Activated naive CD8-positive, alpha-beta T cell treated with anti-CD3 and anti-CD28 coated beads, Interleukin-2, amount 50 U/mL, for 16 hours (primary cell): ENCODE results near the gene CYTH2.
"Not testable (repeated sequence)": the region's sequence is repeated elsewhere in the genome, so short reads cannot be mapped to it uniquely, and the experiment has no call there.

Experiments
- DNase-seq: peaks from one replicate; pipeline ENCODE4 v3.0.0-alpha.2; 2020; ENCODE audit warnings: low read depth, low spot score

CYTH2 gene

DNA sequence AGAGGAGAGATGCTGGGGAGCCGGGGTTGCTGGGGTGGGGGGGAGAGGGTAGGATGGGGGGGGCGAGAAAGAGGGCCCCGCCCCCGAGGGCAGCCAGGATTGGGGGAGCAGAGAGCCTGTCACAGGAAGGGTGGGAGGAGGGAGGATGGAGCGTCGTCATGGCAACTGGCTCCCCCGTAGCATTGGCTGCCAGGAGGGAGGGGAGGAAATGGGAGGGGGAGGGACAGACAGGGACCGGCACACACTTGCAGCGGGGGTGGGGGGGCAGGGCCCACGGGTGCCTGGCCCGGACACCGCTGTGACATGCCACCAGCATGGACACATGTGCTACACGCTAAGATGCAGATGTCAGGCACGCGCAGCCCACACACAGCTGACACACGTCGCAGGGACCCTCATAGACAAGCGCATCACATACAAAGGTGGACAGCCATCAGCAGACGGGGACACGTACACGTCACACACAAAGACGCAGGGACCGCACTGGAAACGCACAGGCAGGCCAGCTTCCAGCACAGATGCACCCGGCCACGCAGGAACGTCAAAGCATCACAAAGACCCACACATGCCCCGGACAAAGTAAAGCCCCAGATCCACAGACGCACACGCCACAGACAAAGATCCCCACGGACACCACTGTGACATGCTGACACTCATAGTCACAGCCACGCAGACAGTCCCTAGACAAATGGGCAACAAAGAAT lies 42.8 kb downstream of the CYTH2 start, which contains the start of gene LMTK3:
LMTK3 (minus strand) TSS at position 36 of the 704 bp plus-strand sequence. CDS start 259 bp downstream, outside the sequence.
- peak; percentile 61 for DNase-seq

DNA sequence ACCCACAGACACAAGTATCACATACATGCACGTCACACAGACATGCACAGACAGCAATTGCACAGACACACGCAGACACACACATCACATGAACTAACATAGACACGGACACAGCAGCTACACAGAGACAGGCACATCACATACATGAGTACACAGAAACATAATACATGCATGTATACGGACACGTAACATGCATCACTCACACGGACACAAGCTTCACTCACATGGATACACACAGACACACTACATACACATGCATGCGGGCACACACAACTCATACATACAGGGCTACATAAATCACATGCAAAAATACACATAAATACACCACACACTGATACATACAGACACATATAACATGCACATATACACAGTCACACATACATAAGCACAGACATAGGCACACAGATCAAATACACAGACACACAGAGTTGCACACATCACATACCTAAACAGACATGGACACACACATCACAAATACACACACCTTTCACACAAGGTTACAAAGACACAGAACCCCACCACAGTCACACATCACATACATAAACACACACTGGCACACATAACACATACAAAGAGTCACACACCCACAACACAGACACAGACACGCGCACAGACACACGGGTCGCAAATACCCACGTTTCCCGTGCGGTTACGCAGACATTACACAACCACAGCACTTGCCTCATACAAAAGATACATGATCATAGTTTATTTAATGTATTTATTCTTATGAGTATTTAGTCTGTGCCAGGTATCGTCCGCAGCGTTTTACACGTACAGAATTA lies 43.5 kb downstream of the CYTH2 start:
- DNase-seq = no peak

DNA sequence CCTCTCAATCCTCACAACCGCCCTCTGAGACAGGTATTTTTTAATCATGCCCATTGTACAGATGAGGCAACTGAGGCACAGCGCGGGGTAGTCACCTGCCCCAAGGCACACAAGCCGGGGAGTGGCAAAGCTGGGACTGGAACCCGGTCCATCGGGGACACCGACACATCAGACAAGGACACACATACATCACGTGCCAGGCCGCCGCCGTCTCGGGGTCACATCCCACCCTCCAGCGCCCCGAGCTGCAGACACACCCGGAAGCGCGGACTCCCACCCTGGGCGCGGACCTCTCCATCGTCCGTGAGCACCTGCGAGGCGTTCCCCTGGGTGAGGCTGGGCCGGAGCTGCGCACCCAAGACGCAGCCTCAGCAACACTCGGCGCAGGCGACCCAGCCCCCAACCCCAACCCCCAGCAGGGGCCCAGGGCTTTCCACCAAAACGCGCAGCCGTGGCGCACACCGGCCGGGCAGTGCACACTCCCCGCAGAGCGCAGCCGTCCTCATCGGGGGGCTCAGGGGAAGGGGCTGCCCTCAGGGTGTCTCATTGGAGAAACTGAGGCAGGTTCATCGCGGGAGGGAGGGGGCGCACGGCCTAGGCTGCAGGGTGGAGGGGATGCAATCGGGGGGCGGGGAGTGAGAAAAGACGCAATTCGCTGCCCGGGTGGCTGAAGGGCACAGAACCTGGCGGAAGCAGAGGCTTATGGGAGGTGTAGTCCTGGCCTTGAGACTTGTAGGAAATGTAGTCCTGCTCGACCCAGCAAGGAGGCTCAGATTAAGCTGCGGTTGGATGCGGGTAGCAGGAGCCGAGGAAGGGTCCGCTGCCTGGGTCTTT lies 44.3 kb downstream of the CYTH2 start:
- DNase-seq = peak; percentile 45

DNA sequence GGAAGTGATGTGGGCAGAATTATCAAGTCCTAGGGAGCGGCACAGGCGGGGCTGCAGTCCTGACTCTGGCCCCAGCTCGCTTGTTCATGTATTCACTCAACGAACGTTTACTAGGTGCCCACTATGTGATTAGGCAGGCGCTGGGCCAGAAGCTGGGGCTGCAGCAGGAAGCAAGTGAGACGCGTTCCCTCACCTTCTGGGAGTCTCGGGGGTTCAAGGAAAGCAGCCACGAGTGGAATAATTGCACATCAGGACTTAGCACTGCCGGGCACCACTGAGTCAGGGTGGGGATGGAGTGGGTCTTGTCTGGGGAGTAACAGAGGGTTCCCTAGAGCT lies 44.9 kb downstream of the CYTH2 start:
- DNase-seq = no peak

DNA sequence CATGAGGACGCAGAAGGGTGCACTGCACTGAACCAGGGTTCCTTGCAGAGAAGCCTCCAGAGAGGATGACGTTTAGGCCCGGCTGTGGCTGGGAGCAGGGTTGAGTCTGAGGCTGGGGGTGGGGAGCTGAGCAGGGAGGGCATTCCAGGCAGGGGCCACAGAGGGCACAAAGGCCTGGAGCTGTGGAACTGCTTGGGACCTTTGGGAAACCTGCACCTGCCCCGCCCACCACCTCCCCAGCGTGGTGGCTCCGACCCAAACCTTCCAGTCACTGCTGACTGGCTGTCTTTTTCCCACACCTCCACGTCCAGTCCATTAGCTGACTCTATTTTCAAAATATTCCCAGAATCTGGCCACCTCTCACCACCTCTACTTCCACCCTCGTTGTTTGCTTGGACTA lies 47.4 kb downstream of the CYTH2 start:
- no peak for DNase-seq

DNA sequence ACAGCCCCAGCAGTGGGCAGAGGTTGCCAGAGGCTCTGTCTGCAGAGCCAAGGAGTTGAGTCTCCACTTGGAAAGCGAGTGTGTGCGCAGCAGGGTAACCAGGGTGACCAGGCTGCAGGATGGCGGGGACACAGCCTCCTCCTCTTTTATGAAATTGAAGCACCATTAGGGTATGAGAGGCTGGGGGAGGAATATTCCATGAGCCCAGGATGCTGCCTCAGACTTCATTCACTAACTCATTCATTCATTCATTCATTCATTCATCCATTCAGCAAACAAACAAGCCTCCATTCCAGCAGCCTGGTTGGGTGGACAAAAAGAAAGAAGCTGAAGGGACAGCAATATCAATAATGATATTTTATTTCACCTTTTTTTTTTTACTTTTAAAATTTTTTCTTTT lies 49.0 kb downstream of the CYTH2 start:
- no peak for DNase-seq

DNA sequence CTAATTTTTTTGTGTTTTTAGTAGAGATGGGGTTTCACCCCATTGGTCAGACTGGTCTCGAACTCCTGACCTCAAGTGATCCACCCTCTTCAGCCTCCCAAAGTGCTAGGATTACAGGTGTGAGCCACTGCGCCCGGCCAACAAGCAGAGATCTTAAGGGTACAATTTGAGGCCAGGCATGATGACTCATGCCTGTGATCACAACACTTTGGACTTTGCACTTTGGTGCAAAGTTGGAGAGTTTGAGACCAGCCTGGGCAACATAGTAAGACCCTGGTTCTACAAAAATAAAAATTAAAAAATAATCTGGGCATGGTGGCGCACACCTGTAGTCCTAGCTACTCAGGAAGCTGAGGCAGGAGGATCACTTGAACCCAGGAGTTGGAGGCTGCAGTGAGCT lies 50.3 kb downstream of the CYTH2 start:
- not testable (repeated sequence) for DNase-seq

DNA sequence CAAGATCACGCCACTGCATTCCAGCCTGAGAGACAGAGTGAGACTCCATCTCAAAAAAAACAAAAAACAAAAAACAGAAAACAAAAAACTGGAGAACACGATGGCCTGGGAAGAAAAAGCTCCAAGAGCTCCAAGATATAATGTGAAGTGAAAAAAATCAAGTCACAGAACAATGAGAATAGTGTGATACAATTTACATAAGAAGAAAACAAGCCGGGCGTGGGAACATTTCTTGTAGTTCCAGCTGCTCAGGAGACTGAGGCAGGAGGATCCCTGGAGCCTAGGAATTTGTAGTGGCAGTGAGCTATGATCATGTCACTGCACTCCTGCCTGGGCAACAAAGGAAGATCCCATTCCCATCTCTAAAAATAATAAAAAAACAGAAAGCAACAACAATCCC lies 51.0 kb downstream of the CYTH2 start:
- no peak for DNase-seq

DNA sequence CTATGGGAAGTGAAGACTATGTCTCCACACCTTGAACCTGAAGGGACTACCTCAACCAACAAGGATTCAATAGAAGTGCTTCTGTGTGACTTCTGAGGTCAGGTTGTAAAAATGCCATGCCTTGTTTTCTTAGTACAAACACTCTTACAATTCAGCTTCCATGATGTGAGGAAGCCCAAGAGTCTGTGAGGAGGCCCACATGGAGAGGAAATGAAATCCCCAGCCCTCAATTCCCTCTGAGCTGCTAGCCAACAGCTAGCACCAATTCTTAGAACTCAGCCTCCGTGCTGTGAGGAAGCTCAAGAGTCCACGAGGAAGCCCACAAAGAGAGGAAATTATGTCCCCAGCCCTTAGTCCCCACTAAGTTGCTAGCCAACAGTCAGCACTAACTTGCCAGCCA lies 55.1 kb downstream of the CYTH2 start:
- DNase-seq = no peak

DNA sequence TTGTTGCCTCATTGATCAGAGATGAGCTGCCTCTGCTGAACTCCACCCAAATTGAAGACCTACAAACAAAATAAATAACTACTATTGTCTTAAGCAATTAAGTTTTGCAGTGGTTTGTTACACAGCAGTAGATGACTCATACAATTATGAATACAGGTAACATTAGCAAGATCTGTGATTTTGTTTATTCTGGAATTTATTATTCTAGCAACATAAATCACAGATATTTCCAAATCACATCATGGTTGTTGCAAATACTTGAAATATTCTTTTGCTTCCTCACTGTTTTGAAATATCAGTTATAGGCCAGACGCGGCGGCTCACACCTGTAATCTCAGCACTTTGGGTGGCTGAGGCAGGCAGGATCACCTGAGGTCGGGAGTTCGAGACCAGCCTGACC lies 55.6 kb downstream of the CYTH2 start:
- no peak for DNase-seq

DNA sequence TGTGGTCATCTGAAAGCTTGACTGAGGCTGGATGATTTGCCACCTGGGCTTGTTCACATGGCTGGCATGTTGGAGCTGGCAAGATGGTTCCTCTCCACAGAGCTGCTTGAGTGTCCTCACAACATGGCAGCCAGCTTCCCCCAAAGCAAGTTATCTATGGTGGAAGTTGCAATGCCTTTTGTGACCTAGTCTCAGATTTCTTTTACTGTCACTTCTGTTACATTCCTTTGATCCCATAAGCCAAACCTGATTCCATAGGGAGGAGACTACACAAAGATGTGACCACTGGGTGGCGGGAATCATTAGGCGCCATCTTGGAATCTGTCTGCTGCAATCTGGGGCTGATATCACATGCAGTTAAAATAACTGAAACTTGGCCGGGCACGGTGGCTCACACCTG lies 60.0 kb downstream of the CYTH2 start:
- no peak for DNase-seq

DNA sequence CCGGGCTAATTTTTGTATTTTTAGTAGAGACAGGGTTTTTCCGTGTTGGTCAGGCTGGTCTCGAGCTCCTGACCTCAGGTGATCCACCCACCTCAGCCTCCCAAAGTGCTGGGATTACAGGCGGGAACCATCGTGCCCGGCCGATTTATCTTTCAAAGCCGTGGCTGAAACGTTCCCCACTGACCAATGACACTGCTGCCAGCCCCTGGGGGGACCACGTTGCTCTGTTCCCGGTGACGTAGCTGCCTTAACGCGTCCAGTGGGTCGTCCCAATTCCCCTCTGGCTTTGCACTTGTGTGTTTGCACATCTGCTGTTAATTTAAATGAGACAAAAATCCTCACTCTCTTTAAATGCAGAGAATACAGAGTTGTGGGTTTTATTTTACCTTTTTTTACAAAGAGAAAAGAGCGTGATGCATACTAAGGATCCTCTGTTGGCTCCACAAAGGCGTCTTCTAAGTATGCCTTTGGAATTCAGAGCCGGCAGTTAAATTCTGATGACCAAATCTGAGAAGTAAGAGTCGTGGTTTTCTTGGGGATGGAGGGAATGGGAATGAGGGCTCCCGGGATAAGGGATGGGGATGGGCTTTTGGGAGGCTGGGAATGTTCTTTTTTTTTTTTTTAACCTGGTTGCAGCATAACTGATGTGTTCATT lies 61.0 kb downstream of the CYTH2 start:
- DNase-seq = no peak

DNA sequence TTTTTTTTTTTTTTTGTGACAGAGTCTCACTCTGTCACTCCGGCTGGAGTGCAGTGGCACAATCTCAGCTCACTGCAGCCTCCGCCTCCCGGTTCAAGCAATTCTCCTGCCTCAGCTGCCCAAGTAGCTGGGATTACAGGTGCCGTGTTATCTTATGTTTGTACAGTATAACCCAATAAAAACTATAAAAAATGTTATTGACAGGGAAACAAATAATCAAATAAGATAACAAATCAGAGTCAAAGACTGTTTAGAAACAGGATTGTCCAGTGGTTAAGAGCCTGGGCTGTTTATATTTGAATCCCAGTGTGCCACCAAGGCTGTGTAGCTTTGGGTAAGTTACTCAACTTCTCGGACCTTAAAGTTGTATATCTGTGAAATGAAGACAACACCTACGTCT lies 61.6 kb downstream of the CYTH2 start:
- no peak for DNase-seq
